MCF 10A (cell line): Measurements from ENCODE around the gene WDFY2. TPM values are rescaled to one million over a fixed set of nuclear protein-coding genes. Genes with fewer than 3 reads are reported as not detected.

Source experiments
- BruUV-seq: library from RNA; stranded (reverse); fragments of 400-500 nt; replicated peaks from 2 replicates; lab custom pipeline; 2021; lab: Mats Ljungman, UMichigan
- CTCF ChIA-PET: fragments of 300-600 bp; sonication (Branson Sonifier 250); formaldehyde crosslinking; extraction: SDS; loops from one replicate; lab custom pipeline; 2021; ENCODE audit warnings: antibody characterized with exemption, inconsistent platforms; lab: Yijun Ruan, JAX
- POLR2A ChIA-PET: fragments of 300-600, 350-650 bp; sonication (Branson Sonifier 250); formaldehyde crosslinking; extraction: SDS; loops from one replicate; lab custom pipeline; 2020; ENCODE audit warnings: antibody characterized with exemption, inconsistent platforms; lab: Yijun Ruan, JAX
- DNase-seq: peaks from one replicate; pipeline ENCODE4 v3.0.0-alpha.2; 2018; ENCODE audit not compliant: unreplicated experiment
- H3K27ac Mint-ChIP-seq: one replicate; pipeline ENCODE4 v1.8.0; 2022; ENCODE audit warnings: mild to moderate bottlenecking, low read depth, mixed read lengths; ENCODE audit not compliant: unreplicated experiment
- H3K27me3 Mint-ChIP-seq: one replicate; pipeline ENCODE4 v1.8.0; 2022; ENCODE audit warnings: mixed read lengths; ENCODE audit not compliant: insufficient read depth, unreplicated experiment
- H3K36me3 Mint-ChIP-seq: one replicate; pipeline ENCODE4 v1.8.0; 2022; ENCODE audit warnings: mild to moderate bottlenecking, moderate library complexity, mixed read lengths; ENCODE audit not compliant: insufficient read depth, unreplicated experiment
- H3K4me1 Mint-ChIP-seq: one replicate; pipeline ENCODE4 v1.8.0; 2022; ENCODE audit warnings: mixed read lengths; ENCODE audit not compliant: insufficient read depth, unreplicated experiment
- H3K4me3 Mint-ChIP-seq: one replicate; pipeline ENCODE4 v1.8.0; 2022; ENCODE audit warnings: mild to moderate bottlenecking, moderate library complexity, mixed read lengths; ENCODE audit not compliant: unreplicated experiment
- H3K9me3 Mint-ChIP-seq: one replicate; pipeline ENCODE4 v1.8.0; 2022; ENCODE audit warnings: mixed read lengths; ENCODE audit not compliant: unreplicated experiment
- intact Hi-C: fragments of 100-400 bp; cut with micrococcal nuclease; formaldehyde crosslinking; loops from 2 replicates; pipeline ENCODE4 v1.14.1; 2022
- total RNA-seq: library from RNA; stranded (reverse); gene quantifications from 2 replicates; pipeline ENCODE4 v1.2.3, GENCODE V29; 2022
- TF ChIP-seq, protein P1 (sequence below): fragments of 200-600 bp; IDR thresholded peaks from one replicate; pipeline ENCODE4 v1.8.0; 2022; ENCODE audit warnings: antibody characterized with exemption, mild to moderate bottlenecking; ENCODE audit not compliant: unreplicated experiment

Gene WDFY2
- total RNA-seq, 1 experiment from 2014 or later = 56.2 TPM

DNA sequence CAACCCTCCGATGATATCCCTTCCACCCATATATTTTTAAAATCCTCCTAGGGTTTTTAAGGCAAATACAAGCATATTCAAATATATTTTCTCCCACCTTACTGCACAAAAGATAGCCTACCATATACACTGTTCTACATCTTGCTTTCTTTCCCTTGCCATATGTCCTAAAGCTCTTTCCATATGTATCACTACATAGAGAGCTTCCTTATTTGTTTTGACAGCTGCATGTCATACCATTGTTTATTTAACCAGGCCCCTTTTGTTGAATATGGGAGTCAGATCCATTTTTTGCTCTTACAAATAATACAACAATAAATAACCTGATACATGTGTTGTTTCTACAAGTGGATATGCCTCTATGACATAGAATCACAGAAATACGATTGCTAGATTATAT, 32.8 kb upstream of the WDFY2 start:
- H3K27me3 Mint-ChIP-seq = no peaks in the 10 kb centered on the region
- no peak overlapping the region for H3K4me3 Mint-ChIP-seq
- ChIA-PET POLR2A (interaction anchor here (0.7 to 1.7 kb wide), 4 partner anchors 12 to 98 kb away, joined by 3 to 12 read pairs (median 4); partner anchors contain the start of gene INTS6), CTCF (interaction anchor here (0.5 to 0.7 kb wide), 3 partner anchors 27 to 1137 kb away, joined by 3 read pairs; no protein-coding TSS in a partner anchor)
- no peak overlapping the region for H3K27ac Mint-ChIP-seq
- H3K9me3 Mint-ChIP-seq = no peaks in the 10 kb centered on the region
- intact Hi-C loops = no loop called here
- TF ChIP-seq, protein P1, sequence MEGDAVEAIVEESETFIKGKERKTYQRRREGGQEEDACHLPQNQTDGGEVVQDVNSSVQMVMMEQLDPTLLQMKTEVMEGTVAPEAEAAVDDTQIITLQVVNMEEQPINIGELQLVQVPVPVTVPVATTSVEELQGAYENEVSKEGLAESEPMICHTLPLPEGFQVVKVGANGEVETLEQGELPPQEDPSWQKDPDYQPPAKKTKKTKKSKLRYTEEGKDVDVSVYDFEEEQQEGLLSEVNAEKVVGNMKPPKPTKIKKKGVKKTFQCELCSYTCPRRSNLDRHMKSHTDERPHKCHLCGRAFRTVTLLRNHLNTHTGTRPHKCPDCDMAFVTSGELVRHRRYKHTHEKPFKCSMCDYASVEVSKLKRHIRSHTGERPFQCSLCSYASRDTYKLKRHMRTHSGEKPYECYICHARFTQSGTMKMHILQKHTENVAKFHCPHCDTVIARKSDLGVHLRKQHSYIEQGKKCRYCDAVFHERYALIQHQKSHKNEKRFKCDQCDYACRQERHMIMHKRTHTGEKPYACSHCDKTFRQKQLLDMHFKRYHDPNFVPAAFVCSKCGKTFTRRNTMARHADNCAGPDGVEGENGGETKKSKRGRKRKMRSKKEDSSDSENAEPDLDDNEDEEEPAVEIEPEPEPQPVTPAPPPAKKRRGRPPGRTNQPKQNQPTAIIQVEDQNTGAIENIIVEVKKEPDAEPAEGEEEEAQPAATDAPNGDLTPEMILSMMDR = no peak
- BruUV-seq = no TSS peak
- H3K36me3 Mint-ChIP-seq = no peaks in the 10 kb centered on the region
- H3K4me1 Mint-ChIP-seq = peaks cover 29% of the 10 kb centered on the region
- no peak for DNase-seq

DNA sequence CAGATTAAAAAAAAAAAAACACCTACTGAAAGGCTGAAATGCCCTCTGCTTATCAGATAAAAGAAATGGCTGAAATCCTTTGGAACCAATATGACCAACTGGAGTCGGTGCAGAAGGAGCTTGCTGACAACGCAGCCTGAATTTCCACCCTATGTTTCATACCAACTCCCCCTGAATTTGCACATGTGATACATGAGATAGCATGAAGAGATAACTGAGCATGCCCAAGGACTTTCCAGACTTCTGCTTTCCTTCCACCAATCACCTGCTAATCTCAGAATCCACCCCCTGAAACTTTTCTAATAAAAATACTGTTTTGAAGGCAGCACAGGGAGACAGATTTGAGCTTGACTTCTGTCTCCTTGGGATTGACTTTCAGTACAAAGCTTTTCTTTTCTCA, 32.2 kb upstream of the WDFY2 start:
- Mint-ChIP-seq H3K9me3 (no peaks in the 10 kb centered on the region), H3K36me3 (no peaks in the 10 kb centered on the region), H3K27ac (no peak overlapping the region), H3K4me3 (no peak overlapping the region), H3K27me3 (no peaks in the 10 kb centered on the region), H3K4me1 (peaks cover 35% of the 10 kb centered on the region)
- no peak for DNase-seq
- ChIA-PET CTCF (interaction anchor here (0.7 to 1.4 kb wide), 3 partner anchors 17 to 96 kb away, joined by 3 to 5 read pairs (median 3); no protein-coding TSS in a partner anchor), POLR2A (interaction anchor here (0.7 to 1.7 kb wide), 8 partner anchors 12 to 99 kb away, joined by 3 to 12 read pairs (median 4); partner anchors contain the start of gene INTS6)
- no TSS peak for BruUV-seq
- TF ChIP-seq, protein P1 = no peak
- intact Hi-C loops = no loop called here

DNA sequence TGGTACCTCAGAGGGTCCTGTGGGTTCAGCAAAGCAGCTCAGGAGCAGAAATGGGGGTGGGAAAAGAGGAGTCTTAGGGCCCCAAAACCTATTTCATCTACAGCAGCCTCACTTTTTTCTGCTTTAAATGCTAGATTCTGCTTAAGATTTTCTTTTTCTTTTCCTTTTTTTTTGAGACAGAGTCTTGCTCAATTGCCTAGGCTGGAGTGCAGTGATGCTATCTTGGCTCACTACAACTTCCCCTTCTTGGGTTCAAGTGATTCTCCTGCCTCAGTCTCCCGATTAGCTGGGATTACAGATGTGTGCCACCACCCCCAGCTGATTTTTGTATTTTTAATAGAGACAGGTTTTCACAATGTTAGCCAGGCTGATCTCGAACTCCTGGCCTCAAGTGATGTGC, 30.7 kb upstream of the WDFY2 start:
- TF ChIP-seq, protein P1 = no peak
- ChIA-PET POLR2A (interaction anchor here (0.9 to 1.9 kb wide), 6 partner anchors 9 to 32 kb away, joined by 3 to 5 read pairs (median 4); no protein-coding TSS in a partner anchor), CTCF (interaction anchor here (0.6 to 1.1 kb wide), 3 partner anchors 16 to 240 kb away, joined by 3 to 5 read pairs (median 3); no protein-coding TSS in a partner anchor)
- Mint-ChIP-seq H3K9me3 (no peaks in the 10 kb centered on the region), H3K4me3 (no peak overlapping the region), H3K27me3 (no peaks in the 10 kb centered on the region), H3K36me3 (no peaks in the 10 kb centered on the region), H3K4me1 (peaks cover 50% of the 10 kb centered on the region), H3K27ac (no peak overlapping the region)
- no TSS peak for BruUV-seq
- no peak for DNase-seq
- intact Hi-C loops = no loop called here

DNA sequence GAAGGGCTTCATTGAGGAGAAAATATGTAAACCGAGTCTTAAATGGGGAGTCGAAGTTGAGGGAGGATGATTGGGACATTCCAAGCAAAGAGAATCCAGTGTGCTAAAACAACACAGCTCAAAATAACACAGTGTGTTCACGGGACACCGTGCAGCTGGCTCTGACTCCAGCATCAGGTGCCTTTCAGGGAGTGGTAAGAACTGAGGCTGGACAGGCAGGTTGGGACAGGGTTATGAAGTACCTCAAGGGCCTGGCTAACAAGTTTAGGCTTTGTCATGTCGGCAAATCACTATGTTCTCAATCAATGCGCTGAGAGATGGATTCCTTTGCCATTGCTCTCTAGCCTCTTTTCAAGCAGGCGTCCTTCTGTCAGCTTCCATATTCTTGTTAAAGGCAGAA, 27.5 kb upstream of the WDFY2 start:
- peak; percentile 30 for DNase-seq
- H3K27ac Mint-ChIP-seq = peak overlapping the region; percentile 69
- intact Hi-C loops = no loop called here
- ChIA-PET CTCF (interaction anchor here (0.6 to 1.4 kb wide), 6 partner anchors 23 to 637 kb away, joined by 3 to 4 read pairs (median 3); no protein-coding TSS in a partner anchor), POLR2A (interaction anchor here (0.6 to 5.7 kb wide), 27 partner anchors 12 to 451 kb away, joined by 3 to 110 read pairs (median 4); partner anchors contain the start of gene INTS6)
- no peaks in the 10 kb centered on the region for H3K27me3 Mint-ChIP-seq
- H3K36me3 Mint-ChIP-seq = no peaks in the 10 kb centered on the region
- peaks cover 40% of the 10 kb centered on the region for H3K4me1 Mint-ChIP-seq
- TF ChIP-seq, protein P1 = no peak
- H3K9me3 Mint-ChIP-seq = no peaks in the 10 kb centered on the region
- H3K4me3 Mint-ChIP-seq = peak overlapping the region; percentile 22
- no TSS peak for BruUV-seq
